ENCODE data around the gene NME3.
"Not testable (repeated sequence)": the region's sequence is repeated elsewhere in the genome, so short reads cannot be mapped to it uniquely, and the experiment has no call there.

Gene NME3

GRCh38 chr16:1771188-1771863, at the start of gene NME3:
NME3 (minus strand) TSS chr16:1771543; CDS start chr16:1771534, 9 bp downstream.
- peak; percentile 61 for DNase-seq (ENCODE audit: low spot score)

- DNase-seq (ENCODE audit: low spot score): no peak
Observed at GRCh38 chr16:1820946-1821290, 49.6 kb upstream of the NME3 start.

GRCh38 chr16:1820096-1820945, 49.0 kb upstream of the NME3 start:
- no peak for DNase-seq (ENCODE audit: low spot score)

- DNase-seq (ENCODE audit: low spot score): no peak
Observed at GRCh38 chr16:1819611-1820010, 48.3 kb upstream of the NME3 start.

- no peak for DNase-seq (ENCODE audit: low spot score)
Observed at GRCh38 chr16:1818873-1819525, 47.7 kb upstream of the NME3 start.

GRCh38 chr16:1818204-1818872, 47.0 kb upstream of the NME3 start:
- DNase-seq (ENCODE audit: low spot score): no peak

- DNase-seq (ENCODE audit: low spot score): no peak
Observed at GRCh38 chr16:1817716-1818115, 46.4 kb upstream of the NME3 start.

- DNase-seq (ENCODE audit: low spot score): no peak
Observed at GRCh38 chr16:1817276-1817589, 45.9 kb upstream of the NME3 start.

GRCh38 chr16:1816396-1817275, 45.3 kb upstream of the NME3 start:
- DNase-seq (ENCODE audit: low spot score): no peak

GRCh38 chr16:1815461-1815860, 44.1 kb upstream of the NME3 start:
- DNase-seq (ENCODE audit: low spot score): no peak

GRCh38 chr16:1812732-1813163, 41.4 kb upstream of the NME3 start:
- peak; percentile 43 for DNase-seq (ENCODE audit: low spot score)

GRCh38 chr16:1810536-1810935, 39.2 kb upstream of the NME3 start:
- DNase-seq (ENCODE audit: low spot score): no peak

- DNase-seq (ENCODE audit: low spot score): no peak
Observed at GRCh38 chr16:1810106-1810505, 38.8 kb upstream of the NME3 start.

- DNase-seq (ENCODE audit: low spot score): no peak
Observed at GRCh38 chr16:1809281-1809801, 38.0 kb upstream of the NME3 start.

GRCh38 chr16:1808691-1809090, 37.3 kb upstream of the NME3 start:
- DNase-seq (ENCODE audit: low spot score): no peak

- no peak for DNase-seq (ENCODE audit: low spot score)
Observed at GRCh38 chr16:1807626-1808025, 36.3 kb upstream of the NME3 start.

GRCh38 chr16:1800701-1801100, 29.4 kb upstream of the NME3 start:
- DNase-seq (ENCODE audit: low spot score): no peak

GRCh38 chr16:1799263-1799662, 27.9 kb upstream of the NME3 start:
- not testable (repeated sequence) for DNase-seq (ENCODE audit: low spot score)

- DNase-seq (ENCODE audit: low spot score): no peak
Observed at GRCh38 chr16:1794908-1795666, 23.7 kb upstream of the NME3 start.

- DNase-seq (ENCODE audit: low spot score): no peak
Observed at GRCh38 chr16:1794221-1794871, 23.0 kb upstream of the NME3 start.
